GM12801 (cell line): ENCODE results near the gene ABHD16A.

Source experiments
- TF ChIP-seq, protein P1 (sequence below): IDR thresholded peaks from one replicate; pipeline ENCODE4 v1.5.1; 2011; ENCODE audit warnings: control low read depth; ENCODE audit not compliant: insufficient read length; ENCODE audit errors: extremely low read depth

The ABHD16A gene

DNA sequence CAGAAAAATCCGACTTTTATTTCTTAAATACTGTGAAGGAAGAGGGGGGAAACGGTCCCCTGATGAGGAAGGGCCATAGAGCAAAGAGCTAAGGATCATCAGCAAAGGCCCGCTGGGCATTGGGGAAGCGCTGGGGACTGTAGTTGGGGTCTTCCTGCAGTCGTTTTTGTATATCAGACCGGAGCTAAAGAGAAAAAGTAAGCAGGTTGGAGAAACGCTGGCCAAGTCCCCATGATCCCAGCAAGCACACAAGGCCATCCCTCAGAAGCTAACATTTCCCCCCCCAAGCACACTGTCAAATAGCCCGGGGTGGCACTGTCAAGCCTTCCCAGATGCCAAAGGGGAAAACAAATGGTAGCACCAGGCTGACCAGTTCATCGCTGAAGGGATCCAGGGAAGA lies 64.1 kb downstream of the ABHD16A start:
- TF ChIP-seq, protein P1, sequence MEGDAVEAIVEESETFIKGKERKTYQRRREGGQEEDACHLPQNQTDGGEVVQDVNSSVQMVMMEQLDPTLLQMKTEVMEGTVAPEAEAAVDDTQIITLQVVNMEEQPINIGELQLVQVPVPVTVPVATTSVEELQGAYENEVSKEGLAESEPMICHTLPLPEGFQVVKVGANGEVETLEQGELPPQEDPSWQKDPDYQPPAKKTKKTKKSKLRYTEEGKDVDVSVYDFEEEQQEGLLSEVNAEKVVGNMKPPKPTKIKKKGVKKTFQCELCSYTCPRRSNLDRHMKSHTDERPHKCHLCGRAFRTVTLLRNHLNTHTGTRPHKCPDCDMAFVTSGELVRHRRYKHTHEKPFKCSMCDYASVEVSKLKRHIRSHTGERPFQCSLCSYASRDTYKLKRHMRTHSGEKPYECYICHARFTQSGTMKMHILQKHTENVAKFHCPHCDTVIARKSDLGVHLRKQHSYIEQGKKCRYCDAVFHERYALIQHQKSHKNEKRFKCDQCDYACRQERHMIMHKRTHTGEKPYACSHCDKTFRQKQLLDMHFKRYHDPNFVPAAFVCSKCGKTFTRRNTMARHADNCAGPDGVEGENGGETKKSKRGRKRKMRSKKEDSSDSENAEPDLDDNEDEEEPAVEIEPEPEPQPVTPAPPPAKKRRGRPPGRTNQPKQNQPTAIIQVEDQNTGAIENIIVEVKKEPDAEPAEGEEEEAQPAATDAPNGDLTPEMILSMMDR = no peak
